T follicular helper cell (primary cell): ENCODE measurements around the gene NAP1L1.
"Not testable (repeated sequence)": the region's sequence is repeated elsewhere in the genome, so short reads cannot be mapped to it uniquely, and the experiment has no call there.

ENCODE experiments used
- DNase-seq: peaks from one replicate; pipeline ENCODE4 v3.0.0-alpha.2; 2020; ENCODE audit warnings: low read depth

Gene NAP1L1

DNA sequence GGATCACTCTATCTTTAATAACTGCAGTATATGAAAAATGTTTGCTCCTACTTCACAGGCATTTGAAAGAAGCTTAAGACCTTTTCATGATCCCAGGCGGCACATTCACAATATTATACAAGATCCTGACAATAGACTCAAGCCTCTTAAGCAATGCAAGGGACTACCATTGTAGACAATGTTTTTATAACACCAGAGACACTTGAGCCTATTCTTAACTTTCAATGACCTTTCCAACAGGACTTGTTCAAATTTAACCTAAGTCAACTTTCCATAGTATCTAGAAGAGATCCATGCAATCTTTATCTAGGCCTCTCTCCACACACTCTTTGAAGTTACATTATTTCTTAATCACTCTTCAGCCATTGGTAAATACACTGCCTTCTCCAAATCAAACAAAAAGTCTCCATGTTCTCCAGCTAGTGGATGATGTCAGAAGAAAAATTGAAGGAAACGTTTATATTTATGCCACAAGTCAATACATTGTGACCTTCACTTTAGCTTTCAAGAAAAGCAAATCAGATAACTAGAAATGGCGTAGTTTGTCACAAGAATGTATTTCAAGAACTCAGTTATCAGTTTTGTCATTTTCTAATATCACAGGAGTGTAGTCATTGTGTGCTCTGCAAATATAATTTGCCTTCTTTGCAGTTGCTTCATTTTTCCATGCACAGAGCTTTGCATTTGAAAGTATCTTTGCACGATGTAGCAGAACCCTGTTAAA lies 94.1 kb downstream of the NAP1L1 start:
- DNase-seq = no peak

DNA sequence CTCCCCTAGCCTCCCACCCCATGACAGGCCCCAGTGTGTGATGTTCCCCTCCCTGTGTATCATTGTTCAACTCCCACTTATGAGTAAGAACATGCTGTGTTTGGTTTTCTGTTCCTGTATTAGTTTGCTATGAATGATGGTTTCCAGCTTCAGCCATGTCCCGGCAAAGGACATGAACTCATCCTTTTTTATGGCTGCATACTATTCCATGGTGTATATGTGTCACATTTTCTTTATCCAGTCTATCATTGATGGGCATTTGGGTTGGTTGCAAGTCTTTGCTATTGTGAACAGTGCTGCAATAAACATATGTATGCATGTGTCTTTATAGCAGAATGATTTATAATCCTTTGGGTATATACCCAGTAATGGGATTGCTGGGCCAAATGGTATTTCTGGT lies 96.8 kb downstream of the NAP1L1 start:
- not testable (repeated sequence) for DNase-seq
